SK-N-SH (cell line): ENCODE data around the gene STT3A. TPM values are rescaled to one million over a fixed set of nuclear protein-coding genes. Genes with fewer than 3 reads are reported as not detected.

Source experiments
- CTCF ChIA-PET: fragments of 300-600, 350-600 bp; formaldehyde crosslinking; extraction: SDS; loops from one replicate; lab custom pipeline; 2021; lab: Yijun Ruan, JAX
- POLR2A ChIA-PET: fragments of 350-600 bp; sonication (Branson Sonifier 250); formaldehyde crosslinking; extraction: SDS; loops from one replicate; lab custom pipeline; 2020; ENCODE audit warnings: antibody characterized with exemption, inconsistent platforms; lab: Yijun Ruan, JAX
- DNase-seq: peaks from one replicate; pipeline ENCODE4 v3.0.0; 2012
- H2AFZ ChIP-seq: fragments of 200-600 bp; sonication (generic); 2 replicates; pipeline ENCODE4 v1.8.1; 2016; ENCODE audit warnings: antibody characterized with exemption, mild to moderate bottlenecking, low read depth
- H3F3A ChIP-seq: fragments of 200-600 bp; sonication (generic); replicated peaks from 2 replicates; pipeline ENCODE3; 2016; ENCODE audit warnings: antibody characterized with exemption, mild to moderate bottlenecking; ENCODE audit not compliant: insufficient read depth
- H3K27ac ChIP-seq, 2 experiments: fragments of 200-500 bp in 1 of 2; fragments of 200-600 bp in 1 of 2; sonication (Bioruptor generic) in 1 of 2; sonication (generic), shearing (Covaris generic) in 1 of 2; 2 replicates each; pipeline versions ENCODE4 v1.5.1 to v1.6.1; 2014 to 2016; ENCODE audit warnings: low read depth in 2 of 2, inconsistent platforms in 1 of 2, low read length in 1 of 2, mild to moderate bottlenecking in 1 of 2, mixed read lengths in 1 of 2
- H3K27me3 ChIP-seq: fragments of 200-600 bp; sonication (generic), shearing (Covaris generic); 2 replicates; pipeline ENCODE4 v1.6.1; 2016; ENCODE audit warnings: mixed run types; ENCODE audit not compliant: insufficient read depth
- H3K36me3 ChIP-seq, 2 experiments: fragments of 200-500 bp in 1 of 2; fragments of 200-600 bp in 1 of 2; sonication (Bioruptor generic) in 1 of 2; sonication (generic) in 1 of 2; replicated peaks in 1 of 2; 2 replicates each; pipeline versions ENCODE3 to v1.5.1; 2014 to 2016; ENCODE audit warnings: low read length in 1 of 2, mild to moderate bottlenecking in 1 of 2; ENCODE audit not compliant: insufficient read depth in 2 of 2, control insufficient read depth in 1 of 2
- H3K4me1 ChIP-seq, 2 experiments: fragments of 200-500 bp in 1 of 2; fragments of 200-600 bp in 1 of 2; sonication (Bioruptor generic) in 1 of 2; sonication (generic), shearing (Covaris generic) in 1 of 2; 2 replicates each; pipeline versions ENCODE4 v1.5.1 to v1.6.1; 2014 to 2016; ENCODE audit warnings: low read depth in 1 of 2, low read length in 1 of 2, mixed run types in 1 of 2; ENCODE audit not compliant: insufficient read depth in 2 of 2, control insufficient read depth in 1 of 2
- H3K4me2 ChIP-seq: fragments of 200-600 bp; sonication (generic), shearing (Covaris generic); 2 replicates; pipeline ENCODE4 v1.6.1; 2017; ENCODE audit warnings: mixed run types
- H3K4me3 ChIP-seq, 2 experiments: fragments of 200-500 bp in 1 of 2; fragments of 200-600 bp in 1 of 2; sonication (Bioruptor generic) in 1 of 2; sonication (generic), shearing (Covaris generic) in 1 of 2; 2 replicates each; pipeline versions ENCODE4 v1.5.1 to v1.8.1; 2014 to 2016; ENCODE audit warnings: low read depth in 2 of 2, inconsistent platforms in 1 of 2, low read length in 1 of 2, mild to moderate bottlenecking in 1 of 2, mixed read lengths in 1 of 2, moderate library complexity in 1 of 2
- H3K79me2 ChIP-seq: fragments of 200-600 bp; sonication (generic); 2 replicates; pipeline ENCODE4 v1.8.1; 2017; ENCODE audit warnings: mild to moderate bottlenecking; ENCODE audit not compliant: insufficient read depth
- H3K9ac ChIP-seq: fragments of 200-600 bp; sonication (generic); 2 replicates; pipeline ENCODE4 v1.6.1; 2017; ENCODE audit warnings: mixed run types
- H3K9me2 ChIP-seq: fragments of 200-600 bp; sonication (generic); 2 replicates; pipeline ENCODE4 v1.6.1; 2017; ENCODE audit warnings: mixed run types
- H3K9me3 ChIP-seq: fragments of 200-600 bp; sonication (generic); 2 replicates; pipeline ENCODE4 v1.6.1; 2017; ENCODE audit warnings: mixed run types, mild to moderate bottlenecking, moderate library complexity
- H4K20me1 ChIP-seq: fragments of 200-600 bp; sonication (generic); 2 replicates; pipeline ENCODE4 v1.6.1; 2017; ENCODE audit warnings: mild to moderate bottlenecking, mixed run types; ENCODE audit not compliant: insufficient read depth
- CTCF ChIP-seq: fragments of 200-600 bp; sonication (generic); IDR thresholded peaks from 2 replicates; pipeline ENCODE4 v1.6.1; 2017; ENCODE audit warnings: antibody characterized with exemption, mild to moderate bottlenecking, moderate library complexity
- ELF1 ChIP-seq: IDR thresholded peaks from 2 replicates; pipeline ENCODE4 v1.4.0; 2012
- EP300 ChIP-seq, 2 experiments: IDR thresholded peaks; 2 replicates each; pipeline versions ENCODE4 v1.4.0 to v1.6.1; 2012; ENCODE audit warnings: borderline replicate concordance in 1 of 2, low read depth in 1 of 2, low read length in 1 of 2
- FOXJ3 ChIP-seq: sonication (generic); formaldehyde crosslinking; IDR thresholded peaks from 2 replicates; pipeline ENCODE4 v1.5.1; 2020; ENCODE audit warnings: mild to moderate bottlenecking, missing genetic modification reagents
- GATA2 ChIP-seq: sonication (generic); formaldehyde crosslinking; IDR thresholded peaks from 2 replicates; pipeline ENCODE4 v1.5.0; 2020; ENCODE audit warnings: mild to moderate bottlenecking, missing genetic modification reagents
- JUND ChIP-seq: IDR thresholded peaks from 2 replicates; pipeline ENCODE4 v1.4.0; 2012
- MAX ChIP-seq: IDR thresholded peaks from 2 replicates; pipeline ENCODE4 v1.4.0; 2012; ENCODE audit warnings: low read depth
- MXI1 ChIP-seq: IDR thresholded peaks from 2 replicates; pipeline ENCODE4 v1.6.1; 2012; ENCODE audit warnings: mild to moderate bottlenecking, low read depth, low read length, improper control_type of control experiment
- NFIC ChIP-seq: IDR thresholded peaks from 2 replicates; pipeline ENCODE4 v1.4.0; 2012; ENCODE audit warnings: borderline replicate concordance
- NRF1 ChIP-seq: IDR thresholded peaks from 2 replicates; pipeline ENCODE4 v1.6.1; 2012; ENCODE audit warnings: low read depth, mild to moderate bottlenecking, low read length
- POLR2AphosphoS5 ChIP-seq: IDR thresholded peaks from 2 replicates; pipeline ENCODE4 v1.6.1; 2012; ENCODE audit warnings: low read depth, low read length
- SIN3A ChIP-seq: IDR thresholded peaks from 2 replicates; pipeline ENCODE4 v1.6.1; 2012; ENCODE audit warnings: low read depth, mild to moderate bottlenecking, low read length, moderate library complexity, borderline replicate concordance
- TAF1 ChIP-seq: IDR thresholded peaks from 2 replicates; pipeline ENCODE4 v1.6.1; 2012; ENCODE audit warnings: low read depth, mild to moderate bottlenecking, low read length, moderate library complexity, borderline replicate concordance
- TCF12 ChIP-seq: IDR thresholded peaks from 2 replicates; pipeline ENCODE4 v1.4.0; 2012
- USF1 ChIP-seq: IDR thresholded peaks from 2 replicates; pipeline ENCODE4 v1.4.0; 2012; ENCODE audit warnings: low read depth, borderline replicate concordance
- ZBTB33 ChIP-seq: IDR thresholded peaks from 2 replicates; pipeline ENCODE4 v1.4.0; 2012; ENCODE audit warnings: low read depth, borderline replicate concordance
- WGBS: methylation state at CpG from one replicate; pipeline ENCODE4 v1.1.6; 2017; ENCODE audit warnings: low lambda C conversion rate; 5-methylcytosine and 5-hydroxymethylcytosine counted together
- polyA plus RNA-seq, 3 experiments: library from polyadenylated mRNA; depleted of rRNA; stranded (reverse); fragments of >200 nt; gene quantifications; 2 replicates each; pipeline ENCODE4 v1.2.3, GENCODE V29; 2012

The STT3A gene
- polyA plus RNA-seq, 1 of the 3 experiments (the other 2 are of a cell fraction), result 101 TPM

- no peak overlapping the region for H3K4me2 ChIP-seq
- no peak overlapping the region for H2AFZ ChIP-seq
- no peaks in the 10 kb centered on the region for H4K20me1 ChIP-seq
- no peak overlapping the region for H3K4me3 ChIP-seq
- TF ChIP-seq TAF1 (no peak), NFIC (no peak), MAX (no peak), POLR2AphosphoS5 (no peak), SIN3A (no peak), MXI1 (no peak), ELF1 (no peak), NRF1 (no peak), GATA2 (CRISPR knock-in tag) (no peak), USF1 (no peak), ZBTB33 (no peak), CTCF (no peak), EP300 (IDR thresholded peaks at IDR 0.05; ENCODE audit: borderline replicate concordance in 1 of 2, low read depth in 1 of 2, low read length in 1 of 2) (no peak), JUND (no peak), TCF12 (no peak), FOXJ3 (CRISPR knock-in tag) (no peak)
- CTCF ChIA-PET, result interaction anchor here (1.1 kb wide), 1 partner anchor 12 kb away, joined by 3 read pairs; no protein-coding TSS in a partner anchor
- peaks cover 10 to 57% of the 10 kb centered on the region in 2 experiments for H3K36me3 ChIP-seq
- no peak for DNase-seq
- no peaks in the 10 kb centered on the region for H3K4me1 ChIP-seq
- H3K27me3 ChIP-seq, result no peaks in the 10 kb centered on the region
- no peak overlapping the region for H3K9ac ChIP-seq
- POLR2A ChIA-PET, result no interaction called here
- no peaks in the 10 kb centered on the region for H3F3A ChIP-seq
- H3K9me2 ChIP-seq, result no peaks in the 10 kb centered on the region
- H3K27ac ChIP-seq, result no peak overlapping the region
- H3K9me3 ChIP-seq, result no peaks in the 10 kb centered on the region
- H3K79me2 ChIP-seq, result peaks cover 22% of the 10 kb centered on the region
- 97% methylated on average over 2 of the region's 2 CpGs for WGBS
These were observed 74.5 kb downstream of the STT3A start for GRCh38 chr11:125667151-125667550.
